Endothelial cell of umbilical vein (primary cell): ENCODE data around the gene DTD1. TPM values are rescaled to one million over a fixed set of nuclear protein-coding genes. Genes with fewer than 3 reads are reported as not detected.

ENCODE experiments used
- BruUV-seq: library from RNA; stranded (reverse); fragments of 400-500 nt; replicated peaks from 2 replicates; lab custom pipeline; 2021; lab: Mats Ljungman, UMichigan
- CTCF ChIA-PET: fragments of 300-600, 350-600 bp; sonication (Branson Sonifier 250); formaldehyde crosslinking; loops from one replicate; lab custom pipeline; 2021; ENCODE audit warnings: antibody characterized with exemption, inconsistent platforms; lab: Charles Lee
- POLR2A ChIA-PET: fragments of 300-600, 350-600 bp; sonication (Branson Sonifier 250); formaldehyde crosslinking; loops from one replicate; lab custom pipeline; 2021; ENCODE audit warnings: antibody characterized with exemption, inconsistent platforms; lab: Charles Lee
- DNase-seq: peaks from one replicate; pipeline ENCODE4 v3.0.0-alpha.2; 2011; ENCODE audit warnings: low read depth, low spot score
- FAIRE-seq: peaks from 2 replicates; lab custom pipeline; 2011; peaks lifted over from hg19 to GRCh38; lab: Jason Lieb, UNC
- H2AFZ ChIP-seq: 2 replicates; pipeline ENCODE4 v1.6.0; 2012; ENCODE audit warnings: low read depth, low read length, control low read depth, inconsistent platforms
- H3K27ac ChIP-seq: 2 replicates; pipeline ENCODE4 v1.5.1; 2011; ENCODE audit warnings: low read depth, mild to moderate bottlenecking, control low read depth, low read length, moderate library complexity; ENCODE audit not compliant: insufficient read depth
- H3K27me3 ChIP-seq, 2 experiments: 2 replicates each; pipeline versions ENCODE4 v1.6.0 to v1.6.1; 2011; ENCODE audit warnings: low read length in 2 of 2, mixed read lengths in 1 of 2; ENCODE audit not compliant: control insufficient read depth in 2 of 2, insufficient read depth in 2 of 2
- H3K36me3 ChIP-seq, 2 experiments: 2 replicates in 1 of 2; 3 replicates in 1 of 2; pipeline ENCODE4 v1.5.1; 2011; ENCODE audit warnings: low read length in 2 of 2, mild to moderate bottlenecking in 1 of 2, moderate library complexity in 1 of 2; ENCODE audit not compliant: control insufficient read depth in 2 of 2, insufficient read depth in 2 of 2; ENCODE audit errors: extremely low read depth in 1 of 2
- H3K4me1 ChIP-seq: 3 replicates; pipeline ENCODE4 v1.5.1; 2011; ENCODE audit warnings: mild to moderate bottlenecking, low read length; ENCODE audit not compliant: control insufficient read depth, insufficient read depth; ENCODE audit errors: extremely low read depth
- H3K4me2 ChIP-seq: 2 replicates; pipeline ENCODE4 v1.6.1; 2011; ENCODE audit warnings: low read length, control low read depth, mixed read lengths; ENCODE audit not compliant: insufficient read depth
- H3K4me3 ChIP-seq, 3 experiments: fragments of 200-600 bp in 1 of 3; sonication (generic), shearing (Covaris generic) in 1 of 3; replicated peaks in 1 of 3; 2 replicates each; pipeline ENCODE4 v1.5.1; 2011 to 2016; ENCODE audit warnings: control low read depth in 3 of 3, low read length in 3 of 3, mild to moderate bottlenecking in 2 of 3, inconsistent platforms in 1 of 3, low read depth in 1 of 3, moderate library complexity in 1 of 3; ENCODE audit not compliant: insufficient read depth in 1 of 3
- H3K79me2 ChIP-seq: 2 replicates; pipeline ENCODE4 v1.6.0; 2012; ENCODE audit warnings: low read length, inconsistent platforms; ENCODE audit not compliant: control insufficient read depth, insufficient read depth
- H3K9ac ChIP-seq: replicated peaks from 2 replicates; pipeline ENCODE3; 2011; ENCODE audit warnings: low read length, control low read depth; ENCODE audit not compliant: insufficient read depth; ENCODE audit errors: extremely low read depth
- H3K9me1 ChIP-seq: replicated peaks from 3 replicates; pipeline ENCODE4 v1.6.0; 2011; ENCODE audit warnings: mild to moderate bottlenecking, low read length; ENCODE audit not compliant: control insufficient read depth, insufficient read depth; ENCODE audit errors: extremely low read depth
- H3K9me3 ChIP-seq: replicated peaks from 2 replicates; pipeline ENCODE4 v1.5.1; 2012; ENCODE audit warnings: low read length, inconsistent platforms; ENCODE audit not compliant: control insufficient read depth, insufficient read depth
- H4K20me1 ChIP-seq: replicated peaks from 2 replicates; pipeline ENCODE3; 2011; ENCODE audit warnings: mild to moderate bottlenecking, low read length; ENCODE audit not compliant: control insufficient read depth, insufficient read depth; ENCODE audit errors: extremely low read depth
- EZH2 ChIP-seq: IDR thresholded peaks from 2 replicates; pipeline ENCODE4 v1.6.1; 2012; ENCODE audit warnings: borderline replicate concordance, low read depth, mild to moderate bottlenecking, moderate library complexity, low read length, inconsistent platforms; ENCODE audit not compliant: severe bottlenecking
- FOS ChIP-seq: IDR thresholded peaks from 2 replicates; pipeline ENCODE4 v1.6.1; 2011; ENCODE audit warnings: mild to moderate bottlenecking, low read length, moderate library complexity, borderline replicate concordance; ENCODE audit not compliant: insufficient read depth
- GATA2 ChIP-seq: IDR thresholded peaks from 2 replicates; pipeline ENCODE4 v1.7.0; 2011; ENCODE audit warnings: low read depth, mild to moderate bottlenecking, moderate library complexity, mixed read lengths, low read length; ENCODE audit not compliant: insufficient read length, insufficient read depth
- JUN ChIP-seq: IDR thresholded peaks from 2 replicates; pipeline ENCODE4 v1.6.1; 2011; ENCODE audit warnings: borderline replicate concordance, low read depth; ENCODE audit not compliant: insufficient read length, insufficient read depth
- MAX ChIP-seq: IDR thresholded peaks from 2 replicates; pipeline ENCODE4 v1.6.1; 2011; ENCODE audit not compliant: insufficient read depth, insufficient read length
- MYC ChIP-seq: IDR thresholded peaks from one replicate; pipeline ENCODE4 v1.6.1; 2011; ENCODE audit warnings: mild to moderate bottlenecking, low read depth, low read length
- POLR2A ChIP-seq: IDR thresholded peaks from 2 replicates; pipeline ENCODE4 v1.6.1; 2012; ENCODE audit warnings: low read depth, mild to moderate bottlenecking, control low read depth, low read length
- POLR2AphosphoS5 ChIP-seq: IDR thresholded peaks from 2 replicates; pipeline ENCODE4 v1.6.1; 2012; ENCODE audit warnings: low read depth, mild to moderate bottlenecking, control low read depth, low read length, moderate library complexity; ENCODE audit not compliant: insufficient read depth
- dilution Hi-C: fragments of 300-500 bp; cut with MboI; formaldehyde crosslinking; loops from one replicate; pipeline ENCODE4 v1.15.0; 2019; ENCODE audit warnings: low sequenced_read_pairs; ENCODE audit not compliant: extremely low pct_ligation_motif_present
- intact Hi-C: fragments of 100-400 bp; cut with micrococcal nuclease; formaldehyde crosslinking; loops from one replicate; pipeline ENCODE4 v1.10.0; 2022
- polyA plus RNA-seq, 4 experiments: library from polyadenylated mRNA; depleted of rRNA in 3 of 4; stranded (reverse) in 3 of 4; unstranded in 1 of 4; fragments of >200 nt; gene quantifications; 2 replicates each; pipeline versions ENCODE4 v1.2.1 to v1.2.3, GENCODE V29; 2011 to 2012; ENCODE audit warnings: missing spikeins in 1 of 4
- total RNA-seq: library from RNA; stranded (reverse); gene quantifications from 2 replicates; pipeline ENCODE4 v1.2.3, GENCODE V29; 2021
- TF ChIP-seq, protein P1 (sequence below), 2 donors: IDR thresholded peaks; 1 replicate in 1 of 2; 2 replicates in 1 of 2; pipeline ENCODE4 v1.5.1; 2011; ENCODE audit warnings: low read length in 2 of 2, mild to moderate bottlenecking in 2 of 2, moderate library complexity in 2 of 2, control low read depth in 1 of 2, inconsistent platforms in 1 of 2, low read depth in 1 of 2; ENCODE audit not compliant: insufficient read depth in 1 of 2; ENCODE audit errors: extremely low read depth in 1 of 2

The DTD1 gene
- total and polyA plus RNA-seq, 2 donors (not counting 3 experiments of a cell fraction or from before 2014, with no cell fraction given): 48.2 to 50.8 TPM

DNA sequence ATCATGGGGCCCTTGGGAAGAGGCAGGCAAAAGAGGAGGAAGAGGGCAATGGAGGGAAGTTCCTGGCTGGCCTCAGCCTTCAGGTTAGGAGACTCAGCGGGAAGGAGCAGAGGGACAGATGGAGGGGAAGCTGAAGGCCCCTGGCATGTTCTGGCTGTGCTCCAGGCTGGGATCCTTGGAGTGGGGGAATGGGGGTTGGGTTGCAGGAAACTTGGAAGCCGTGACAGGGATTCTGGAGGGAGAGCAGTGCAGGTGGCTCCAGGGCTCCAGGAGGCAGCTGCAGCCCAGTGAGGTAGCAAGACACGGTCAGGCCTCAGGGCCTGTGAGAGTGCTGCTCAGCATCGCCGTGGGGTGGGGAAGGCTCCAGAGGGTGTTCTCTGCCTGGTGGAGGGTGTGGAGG, 161.1 kb downstream of the DTD1 start:
- DNase-seq: no peak
- CTCF ChIA-PET: no interaction called here
- Histone ChIP-seq H3K4me3 (no peak overlapping the region), H3K9me3 (no peaks in the 10 kb centered on the region), H2AFZ (no peak overlapping the region), H3K4me1 (no peaks in the 10 kb centered on the region), H3K9me1 (no peaks in the 10 kb centered on the region), H3K79me2 (no peaks in the 10 kb centered on the region), H3K27ac (no peak overlapping the region), H3K36me3 (no peaks in the 10 kb centered on the region), H3K27me3 (no peaks in the 10 kb centered on the region), H3K9ac (no peak overlapping the region), H4K20me1 (no peaks in the 10 kb centered on the region), H3K4me2 (no peak overlapping the region)
- POLR2A ChIA-PET: no interaction called here
- TF ChIP-seq MYC (no peak), JUN (no peak), POLR2AphosphoS5 (no peak), GATA2 (no peak), MAX (no peak), POLR2A (no peak), EZH2 (no peak), FOS (no peak)
- TF ChIP-seq, protein P1, sequence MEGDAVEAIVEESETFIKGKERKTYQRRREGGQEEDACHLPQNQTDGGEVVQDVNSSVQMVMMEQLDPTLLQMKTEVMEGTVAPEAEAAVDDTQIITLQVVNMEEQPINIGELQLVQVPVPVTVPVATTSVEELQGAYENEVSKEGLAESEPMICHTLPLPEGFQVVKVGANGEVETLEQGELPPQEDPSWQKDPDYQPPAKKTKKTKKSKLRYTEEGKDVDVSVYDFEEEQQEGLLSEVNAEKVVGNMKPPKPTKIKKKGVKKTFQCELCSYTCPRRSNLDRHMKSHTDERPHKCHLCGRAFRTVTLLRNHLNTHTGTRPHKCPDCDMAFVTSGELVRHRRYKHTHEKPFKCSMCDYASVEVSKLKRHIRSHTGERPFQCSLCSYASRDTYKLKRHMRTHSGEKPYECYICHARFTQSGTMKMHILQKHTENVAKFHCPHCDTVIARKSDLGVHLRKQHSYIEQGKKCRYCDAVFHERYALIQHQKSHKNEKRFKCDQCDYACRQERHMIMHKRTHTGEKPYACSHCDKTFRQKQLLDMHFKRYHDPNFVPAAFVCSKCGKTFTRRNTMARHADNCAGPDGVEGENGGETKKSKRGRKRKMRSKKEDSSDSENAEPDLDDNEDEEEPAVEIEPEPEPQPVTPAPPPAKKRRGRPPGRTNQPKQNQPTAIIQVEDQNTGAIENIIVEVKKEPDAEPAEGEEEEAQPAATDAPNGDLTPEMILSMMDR (IDR thresholded peaks at IDR 0.05; ENCODE audit: extremely low read depth in 1 of 2, insufficient read depth in 1 of 2, low read depth in 1 of 2, low read length in 2 of 2): no peak
- dilution Hi-C loops: no loop called here
- no peak for FAIRE-seq
- no TSS peak for BruUV-seq
- intact Hi-C loops: no loop called here
